IMR-90 (cell line): Measurements from ENCODE around the gene SMAD4. TPM values are rescaled to one million over a fixed set of nuclear protein-coding genes. Genes with fewer than 3 reads are reported as not detected.

Experiments used
- ATAC-seq: fragments of 200-7000 bp; cut with Tn5 transposase; 2 replicates; pipeline ENCODE4 v1.9.1; 2020; ENCODE audit warnings: low read depth, mild to moderate bottlenecking, moderate library complexity
- BruUV-seq: library from RNA; stranded (reverse); fragments of 400-500 nt; replicated peaks from 2 replicates; lab custom pipeline; 2021; lab: Mats Ljungman, UMichigan
- CTCF ChIA-PET: fragments of 300-600 bp; formaldehyde crosslinking; extraction: SDS; loops from one replicate; lab custom pipeline; 2021; ENCODE audit warnings: antibody characterized with exemption; lab: Yijun Ruan, JAX
- POLR2A ChIA-PET: fragments of 300-600 bp; sonication (Branson Sonifier 250); formaldehyde crosslinking; loops from one replicate; lab custom pipeline; 2022; ENCODE audit warnings: antibody characterized with exemption; ENCODE audit not compliant: unreplicated experiment; lab: Charles Lee
- DNase-seq: peaks from one replicate; pipeline ENCODE4 v3.0.0; 2013
- H2AFZ ChIP-seq: replicated peaks from 2 replicates; pipeline ENCODE3; 2013; ENCODE audit warnings: low read length, mild to moderate bottlenecking; ENCODE audit not compliant: poor library complexity
- H2AK5ac ChIP-seq: 2 replicates; pipeline ENCODE4 v1.6.1; 2013; ENCODE audit warnings: low read depth, low read length, inconsistent platforms
- H2AK9ac ChIP-seq: replicated peaks from 2 replicates; pipeline ENCODE3; 2013; ENCODE audit warnings: mild to moderate bottlenecking, low read depth, low read length, moderate library complexity; ENCODE audit not compliant: poor library complexity
- H2BK120ac ChIP-seq: 2 replicates; pipeline ENCODE4 v1.6.1; 2013; ENCODE audit warnings: low read depth, low read length, inconsistent platforms
- H2BK15ac ChIP-seq: 3 replicates; pipeline ENCODE4 v1.6.1; 2013; ENCODE audit warnings: low read depth, low read length, inconsistent platforms
- H2BK20ac ChIP-seq: 2 replicates; pipeline ENCODE4 v1.6.1; 2013; ENCODE audit warnings: low read depth, mild to moderate bottlenecking, inconsistent platforms, low read length, moderate library complexity
- H2BK5ac ChIP-seq: 2 replicates; pipeline ENCODE4 v1.6.1; 2013; ENCODE audit warnings: mild to moderate bottlenecking, low read depth, low read length, inconsistent platforms; ENCODE audit not compliant: poor library complexity, severe bottlenecking
- H3K14ac ChIP-seq: replicated peaks from 2 replicates; pipeline ENCODE4 v1.6.1; 2013; ENCODE audit warnings: low read depth, low read length, inconsistent platforms
- H3K18ac ChIP-seq: 2 replicates; pipeline ENCODE4 v1.6.1; 2013; ENCODE audit warnings: low read depth, low read length, control low read depth
- H3K23ac ChIP-seq: 2 replicates; pipeline ENCODE4 v1.6.1; 2013; ENCODE audit warnings: low read depth, low read length, inconsistent platforms
- H3K27ac ChIP-seq: 2 replicates; pipeline ENCODE4 v1.5.1; 2013; ENCODE audit warnings: mild to moderate bottlenecking, control low read depth, low read length; ENCODE audit not compliant: insufficient read depth
- H3K27me3 ChIP-seq: 2 replicates; pipeline ENCODE4 v1.6.1; 2013; ENCODE audit warnings: low read length; ENCODE audit not compliant: control insufficient read depth, insufficient read depth
- H3K36me3 ChIP-seq: 2 replicates; pipeline ENCODE4 v1.6.1; 2013; ENCODE audit warnings: low read length, mixed read lengths; ENCODE audit not compliant: control insufficient read depth, insufficient read depth
- H3K4ac ChIP-seq: 2 replicates; pipeline ENCODE4 v1.6.1; 2013; ENCODE audit warnings: low read depth, low read length, inconsistent platforms
- H3K4me1 ChIP-seq: 2 replicates; pipeline ENCODE4 v1.6.1; 2013; ENCODE audit warnings: low read length, mixed read lengths; ENCODE audit not compliant: control insufficient read depth, insufficient read depth
- H3K4me2 ChIP-seq: 2 replicates; pipeline ENCODE4 v1.6.1; 2013; ENCODE audit warnings: low read depth, mild to moderate bottlenecking, control low read depth, low read length, moderate library complexity
- H3K4me3 ChIP-seq: 2 replicates; pipeline ENCODE4 v1.5.1; 2013; ENCODE audit warnings: low read depth, mild to moderate bottlenecking, control low read depth, low read length, moderate library complexity; ENCODE audit not compliant: insufficient read depth
- H3K56ac ChIP-seq: 2 replicates; pipeline ENCODE4 v1.6.1; 2013; ENCODE audit warnings: low read length, inconsistent platforms; ENCODE audit not compliant: insufficient read depth; ENCODE audit errors: extremely low read depth
- H3K79me1 ChIP-seq, 2 experiments: 2 replicates each; pipeline ENCODE4 v1.6.1; 2013; ENCODE audit warnings: low read length in 2 of 2, inconsistent platforms in 1 of 2, low read depth in 1 of 2
- H3K9ac ChIP-seq: 2 replicates; pipeline ENCODE4 v1.6.1; 2013; ENCODE audit warnings: low read depth, low read length, control low read depth
- H3K9me1 ChIP-seq: 2 replicates; pipeline ENCODE4 v1.6.1; 2013; ENCODE audit warnings: low read length, inconsistent platforms; ENCODE audit not compliant: insufficient read depth
- H3K9me3 ChIP-seq: 2 replicates; pipeline ENCODE4 v1.6.1; 2013; ENCODE audit warnings: low read length; ENCODE audit not compliant: control insufficient read depth, insufficient read depth
- H4K20me1 ChIP-seq: 2 replicates; pipeline ENCODE4 v1.6.1; 2013; ENCODE audit warnings: low read length, inconsistent platforms; ENCODE audit not compliant: insufficient read depth
- H4K5ac ChIP-seq: 2 replicates; pipeline ENCODE4 v1.6.1; 2013; ENCODE audit warnings: mild to moderate bottlenecking, low read depth, low read length, control low read depth
- H4K8ac ChIP-seq, 2 experiments: 2 replicates each; pipeline ENCODE4 v1.6.1; 2013; ENCODE audit warnings: low read depth in 2 of 2, low read length in 2 of 2, control low read depth in 1 of 2, inconsistent platforms in 1 of 2
- H4K91ac ChIP-seq: 2 replicates; pipeline ENCODE4 v1.6.1; 2013; ENCODE audit warnings: low read depth, low read length, inconsistent platforms; ENCODE audit not compliant: insufficient read depth
- CHD1 ChIP-seq: IDR thresholded peaks from 2 replicates; pipeline ENCODE4 v1.6.1; 2012; ENCODE audit warnings: low read depth, low read length, improper control_type of control experiment
- MAZ ChIP-seq: IDR thresholded peaks from 2 replicates; pipeline ENCODE4 v1.6.1; 2012; ENCODE audit warnings: low read depth, mild to moderate bottlenecking, low read length, improper control_type of control experiment, moderate library complexity, borderline replicate concordance
- POLR2A ChIP-seq: IDR thresholded peaks from 2 replicates; pipeline ENCODE4 v1.6.1; 2012; ENCODE audit warnings: mild to moderate bottlenecking, low read depth, low read length
- RAD21 ChIP-seq: IDR thresholded peaks from 2 replicates; pipeline ENCODE4 v1.6.1; 2012; ENCODE audit warnings: low read length, improper control_type of control experiment
- RCOR1 ChIP-seq: IDR thresholded peaks from 2 replicates; pipeline ENCODE4 v1.6.1; 2012; ENCODE audit warnings: mild to moderate bottlenecking, low read length, improper control_type of control experiment; ENCODE audit not compliant: insufficient replicate concordance
- SMC3 ChIP-seq: fragments of 150-350 bp; IDR thresholded peaks from 2 replicates; pipeline ENCODE4 v1.6.1; 2016; ENCODE audit warnings: low read depth, mild to moderate bottlenecking, antibody characterized with exemption, low read length, moderate library complexity
- WGBS, 2 experiments: methylation state at CpG; one replicate each; pipeline versions ENCODE4 v1.1.5 to v1.1.7; 2013; ENCODE audit warnings: missing lambda C conversion rate in 2 of 2; ENCODE audit not compliant: insufficient read length in 1 of 2; ENCODE audit errors: extremely low coverage in 2 of 2; 5-methylcytosine and 5-hydroxymethylcytosine counted together
- dilution Hi-C: fragments of 300-500 bp; cut with HindIII; formaldehyde crosslinking; loops from one replicate; pipeline ENCODE4 v1.14.3; 2018; ENCODE audit warnings: low sequenced_read_pairs; ENCODE audit not compliant: unreplicated experiment
- in situ Hi-C: fragments of 300-500 bp; cut with MboI; formaldehyde crosslinking; loops from 3 replicates; pipeline ENCODE4 v1.14.3; 2019; ENCODE audit warnings: low sequenced_read_pairs, inconsistent platforms, mixed read lengths
- intact Hi-C: fragments of 100-400 bp; cut with micrococcal nuclease; formaldehyde crosslinking; loops from 2 replicates; pipeline ENCODE4 v1.10.0; 2022
- polyA plus RNA-seq, 3 experiments: library from polyadenylated mRNA; depleted of rRNA; stranded (reverse); fragments of >200 nt; gene quantifications; 2 replicates each; pipeline ENCODE4 v1.2.3, GENCODE V29; 2012; ENCODE audit warnings: low replicate concordance in 1 of 3
- total RNA-seq: library from RNA; depleted of rRNA; stranded (reverse); fragments of >200 nt; gene quantifications from 2 replicates; pipeline ENCODE4 v1.2.3, GENCODE V29; 2012
- TF ChIP-seq, protein P1 (sequence below): fragments of 150-350 bp; IDR thresholded peaks from 2 replicates; pipeline ENCODE4 v1.6.1; 2016; ENCODE audit warnings: low read depth, mild to moderate bottlenecking, low read length, moderate library complexity, borderline replicate concordance
- TF ChIP-seq, protein P2 (sequence below): conservative IDR thresholded peaks from 2 replicates; pipeline ENCODE4 v1.5.1; 2012; ENCODE audit warnings: mild to moderate bottlenecking, low read depth, low read length, improper control_type of control experiment

SMAD4 gene
- total and polyA plus RNA-seq, 2 of the 4 experiments (the other 2 are of a cell fraction) = 57.6 to 145 TPM

DNA sequence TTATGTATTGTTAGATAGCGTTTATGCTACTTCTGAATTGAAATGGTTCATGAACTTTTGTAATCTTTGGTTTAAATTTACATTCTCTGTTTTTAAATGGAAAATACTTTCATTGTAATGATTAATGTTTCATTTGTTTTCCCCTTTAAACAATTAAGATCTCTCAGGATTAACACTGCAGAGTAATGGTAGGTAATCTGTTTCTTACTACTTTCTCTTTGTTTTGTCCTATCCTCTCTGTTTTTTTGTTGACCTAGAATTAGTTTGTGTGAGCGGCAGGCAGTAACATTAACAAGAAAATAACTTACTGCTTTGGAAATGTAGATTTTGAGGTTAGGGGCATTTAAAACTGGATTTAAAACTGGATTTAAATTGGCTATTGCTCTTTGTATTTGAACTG, 19.1 kb downstream of the SMAD4 start:
- no peak overlapping the region for H2AK5ac ChIP-seq
- no peak overlapping the region for H3K27ac ChIP-seq
- no peak overlapping the region for H2AK9ac ChIP-seq
- no peak overlapping the region for H4K91ac ChIP-seq
- H2BK120ac ChIP-seq = no peak overlapping the region
- no peak overlapping the region for H2BK20ac ChIP-seq
- DNase-seq (no peak), ATAC-seq (no peak)
- no peak overlapping the region for H3K4me2 ChIP-seq
- no peaks in the 10 kb centered on the region for H3K4me1 ChIP-seq
- no peak overlapping the region for H2BK15ac ChIP-seq
- peaks cover 22% of the 10 kb centered on the region for H4K20me1 ChIP-seq
- no CpG with 5 or more reads among the region's 2 CpGs for WGBS, 2 experiments
- H3K79me1 ChIP-seq = peaks cover 11 to 37% of the 10 kb centered on the region in 2 experiments; a peak in 2 of 4 replicates
- dilution Hi-C loops (no loop called here), in situ Hi-C loops (loop anchor here (10.0 to 25.0 kb wide), 2 partner anchors 234 to 762 kb away; partner anchors contain the start of genes CXXC1 and MBD1), intact Hi-C loops (no loop called here)
- H3K9me3 ChIP-seq = no peaks in the 10 kb centered on the region
- no peaks in the 10 kb centered on the region; the same call in 1 of the 2 replicates for H3K9me1 ChIP-seq
- no TSS peak for BruUV-seq
- no peak overlapping the region for H3K4ac ChIP-seq
- ChIA-PET POLR2A (interaction anchor here (0.6 kb wide), 1 partner anchor 83 kb away, joined by 5 read pairs; no protein-coding TSS in a partner anchor), CTCF (no interaction called here)
- H3K4me3 ChIP-seq = no peak overlapping the region
- H3K9ac ChIP-seq = no peak overlapping the region
- H3K56ac ChIP-seq = no peak overlapping the region
- no peak overlapping the region for H3K23ac ChIP-seq
- H4K8ac ChIP-seq = no peak overlapping the region
- H3K27me3 ChIP-seq = no peaks in the 10 kb centered on the region
- H2AFZ ChIP-seq = no peak overlapping the region
- H3K36me3 ChIP-seq = peaks cover 6% of the 10 kb centered on the region; the same call in 1 of the 2 replicates
- H2BK5ac ChIP-seq = no peak overlapping the region
- H4K5ac ChIP-seq = no peak overlapping the region
- H3K18ac ChIP-seq = no peak overlapping the region
- H3K14ac ChIP-seq = no peak overlapping the region
- TF ChIP-seq, protein P1, sequence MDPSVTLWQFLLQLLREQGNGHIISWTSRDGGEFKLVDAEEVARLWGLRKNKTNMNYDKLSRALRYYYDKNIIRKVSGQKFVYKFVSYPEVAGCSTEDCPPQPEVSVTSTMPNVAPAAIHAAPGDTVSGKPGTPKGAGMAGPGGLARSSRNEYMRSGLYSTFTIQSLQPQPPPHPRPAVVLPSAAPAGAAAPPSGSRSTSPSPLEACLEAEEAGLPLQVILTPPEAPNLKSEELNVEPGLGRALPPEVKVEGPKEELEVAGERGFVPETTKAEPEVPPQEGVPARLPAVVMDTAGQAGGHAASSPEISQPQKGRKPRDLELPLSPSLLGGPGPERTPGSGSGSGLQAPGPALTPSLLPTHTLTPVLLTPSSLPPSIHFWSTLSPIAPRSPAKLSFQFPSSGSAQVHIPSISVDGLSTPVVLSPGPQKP = no peak
- TF ChIP-seq RAD21 (no peak), MAZ (no peak), CHD1 (no peak), SMC3 (no peak), POLR2A (no peak), RCOR1 (no peak)
- TF ChIP-seq, protein P2, sequence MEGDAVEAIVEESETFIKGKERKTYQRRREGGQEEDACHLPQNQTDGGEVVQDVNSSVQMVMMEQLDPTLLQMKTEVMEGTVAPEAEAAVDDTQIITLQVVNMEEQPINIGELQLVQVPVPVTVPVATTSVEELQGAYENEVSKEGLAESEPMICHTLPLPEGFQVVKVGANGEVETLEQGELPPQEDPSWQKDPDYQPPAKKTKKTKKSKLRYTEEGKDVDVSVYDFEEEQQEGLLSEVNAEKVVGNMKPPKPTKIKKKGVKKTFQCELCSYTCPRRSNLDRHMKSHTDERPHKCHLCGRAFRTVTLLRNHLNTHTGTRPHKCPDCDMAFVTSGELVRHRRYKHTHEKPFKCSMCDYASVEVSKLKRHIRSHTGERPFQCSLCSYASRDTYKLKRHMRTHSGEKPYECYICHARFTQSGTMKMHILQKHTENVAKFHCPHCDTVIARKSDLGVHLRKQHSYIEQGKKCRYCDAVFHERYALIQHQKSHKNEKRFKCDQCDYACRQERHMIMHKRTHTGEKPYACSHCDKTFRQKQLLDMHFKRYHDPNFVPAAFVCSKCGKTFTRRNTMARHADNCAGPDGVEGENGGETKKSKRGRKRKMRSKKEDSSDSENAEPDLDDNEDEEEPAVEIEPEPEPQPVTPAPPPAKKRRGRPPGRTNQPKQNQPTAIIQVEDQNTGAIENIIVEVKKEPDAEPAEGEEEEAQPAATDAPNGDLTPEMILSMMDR = no peak
